HG03280 (cell line): ENCODE data around the gene FYN.

Experiments
- ATAC-seq: cut with Tn5 transposase; IDR thresholded peaks from one replicate; pipeline ENCODE4 v1.9.1; 2021; ENCODE audit warnings: mild to moderate bottlenecking, moderate library complexity; ENCODE audit not compliant: unreplicated experiment

The FYN gene

DNA sequence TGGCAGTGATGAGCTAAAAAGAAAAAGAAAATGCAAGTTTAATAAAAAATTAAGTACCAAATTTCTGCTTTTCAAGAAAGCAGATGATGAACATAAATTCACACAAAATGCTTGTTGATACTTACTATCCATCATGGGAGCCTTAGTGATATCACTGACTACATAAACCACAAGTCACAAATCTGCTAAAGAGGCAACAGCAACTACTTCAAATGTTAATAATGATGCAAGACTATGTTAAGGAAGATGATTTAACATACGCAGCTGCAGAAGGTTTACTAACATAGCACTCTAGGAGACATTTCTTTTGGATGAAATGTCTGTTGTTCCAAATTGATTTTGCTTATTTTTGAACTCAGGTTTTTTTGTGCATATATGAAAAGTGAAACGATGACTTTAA lies 18.6 kb downstream of the FYN start:
- ATAC-seq = no peak

DNA sequence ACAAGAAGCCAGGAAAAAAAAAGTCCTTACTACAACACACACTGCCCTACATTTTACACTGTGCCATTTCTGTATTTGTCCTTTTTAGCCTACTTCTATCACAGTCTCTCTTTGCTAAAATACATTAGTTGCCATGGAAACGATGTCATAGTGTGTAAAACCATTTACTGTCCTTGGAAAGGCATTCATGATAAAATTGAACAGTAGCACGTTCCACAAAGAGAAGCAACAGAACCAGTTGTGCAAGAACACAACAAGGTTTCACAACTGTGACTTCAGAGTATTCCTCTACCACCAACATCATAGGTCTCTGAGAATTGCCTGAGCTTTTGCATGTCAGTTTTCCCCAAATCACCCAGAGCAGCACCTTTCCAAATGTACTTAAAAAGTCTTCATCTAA lies 20.5 kb downstream of the FYN start:
- ATAC-seq = no peak

DNA sequence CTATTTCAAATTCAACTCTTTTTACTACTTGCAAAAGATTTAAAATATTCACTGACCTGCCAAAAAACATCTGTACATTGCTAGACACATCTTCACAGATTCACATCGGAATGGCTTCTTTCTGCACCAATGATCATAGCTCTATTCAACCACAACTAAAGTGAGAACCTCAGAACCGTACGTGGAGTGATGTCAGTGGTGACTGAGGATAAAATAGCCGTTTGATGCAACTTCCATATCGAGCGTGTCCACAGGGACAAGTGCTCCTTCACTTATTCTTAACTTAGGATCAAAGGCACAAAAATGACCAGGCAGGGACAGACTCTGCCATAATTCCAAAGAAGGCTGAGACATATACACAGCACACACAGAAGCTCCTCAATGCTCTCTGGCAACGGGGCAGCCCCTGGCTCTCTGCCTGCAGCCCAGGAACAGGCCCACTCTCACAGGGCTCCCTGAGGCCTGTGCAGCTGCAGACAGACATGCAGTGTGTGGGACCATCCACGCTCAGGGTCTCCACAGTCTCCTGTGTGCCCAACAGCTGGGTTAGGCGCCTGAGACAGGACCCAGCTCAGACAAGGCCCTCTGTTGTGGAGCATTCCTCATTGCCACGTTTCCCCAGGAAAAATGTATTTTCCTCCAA lies 22.8 kb downstream of the FYN start:
- no peak for ATAC-seq

DNA sequence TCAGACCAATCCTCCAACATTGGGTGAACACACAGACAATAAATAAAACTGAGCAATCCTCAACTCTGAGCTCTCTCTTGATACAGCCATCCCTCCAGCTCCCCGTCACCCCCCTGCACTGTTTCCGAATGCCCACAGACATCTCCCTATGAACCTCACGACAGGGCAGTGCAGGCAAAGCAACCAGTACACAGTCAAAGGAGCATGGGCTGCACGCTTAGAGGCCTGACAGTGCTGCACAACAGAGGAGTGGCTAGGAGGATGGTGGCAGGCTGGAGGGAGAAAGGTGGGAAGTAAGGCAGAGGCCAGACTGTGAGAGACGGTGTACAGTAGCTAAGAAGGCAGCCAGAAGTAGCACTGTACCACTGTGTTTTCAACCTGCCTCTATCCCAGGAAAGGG lies 24.0 kb downstream of the FYN start:
- no peak for ATAC-seq

DNA sequence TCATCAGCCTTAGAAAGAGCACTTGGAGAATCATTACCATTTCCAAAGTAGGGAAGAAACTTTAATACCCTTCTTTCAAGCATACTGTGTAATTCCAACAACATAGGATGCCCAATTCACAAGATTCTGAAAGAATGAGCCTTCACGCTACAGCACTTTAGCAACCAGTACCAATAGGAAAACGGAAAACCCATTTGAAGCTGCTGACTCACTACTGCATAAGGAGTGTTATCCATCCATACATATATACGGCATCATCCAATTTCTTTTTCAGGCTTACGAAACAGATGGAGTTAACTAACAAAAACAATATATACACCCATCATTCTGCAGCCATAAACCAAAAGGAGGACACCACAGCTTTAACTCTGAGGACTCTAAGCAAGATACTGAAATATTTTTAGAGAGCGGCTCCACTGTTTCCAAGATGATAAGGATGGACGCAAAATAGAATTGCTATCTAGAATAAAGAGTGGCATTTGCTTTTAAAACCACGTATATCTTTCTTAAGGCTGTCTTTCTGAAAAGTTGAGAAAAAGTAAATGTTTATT lies 24.9 kb downstream of the FYN start:
- ATAC-seq = no peak

DNA sequence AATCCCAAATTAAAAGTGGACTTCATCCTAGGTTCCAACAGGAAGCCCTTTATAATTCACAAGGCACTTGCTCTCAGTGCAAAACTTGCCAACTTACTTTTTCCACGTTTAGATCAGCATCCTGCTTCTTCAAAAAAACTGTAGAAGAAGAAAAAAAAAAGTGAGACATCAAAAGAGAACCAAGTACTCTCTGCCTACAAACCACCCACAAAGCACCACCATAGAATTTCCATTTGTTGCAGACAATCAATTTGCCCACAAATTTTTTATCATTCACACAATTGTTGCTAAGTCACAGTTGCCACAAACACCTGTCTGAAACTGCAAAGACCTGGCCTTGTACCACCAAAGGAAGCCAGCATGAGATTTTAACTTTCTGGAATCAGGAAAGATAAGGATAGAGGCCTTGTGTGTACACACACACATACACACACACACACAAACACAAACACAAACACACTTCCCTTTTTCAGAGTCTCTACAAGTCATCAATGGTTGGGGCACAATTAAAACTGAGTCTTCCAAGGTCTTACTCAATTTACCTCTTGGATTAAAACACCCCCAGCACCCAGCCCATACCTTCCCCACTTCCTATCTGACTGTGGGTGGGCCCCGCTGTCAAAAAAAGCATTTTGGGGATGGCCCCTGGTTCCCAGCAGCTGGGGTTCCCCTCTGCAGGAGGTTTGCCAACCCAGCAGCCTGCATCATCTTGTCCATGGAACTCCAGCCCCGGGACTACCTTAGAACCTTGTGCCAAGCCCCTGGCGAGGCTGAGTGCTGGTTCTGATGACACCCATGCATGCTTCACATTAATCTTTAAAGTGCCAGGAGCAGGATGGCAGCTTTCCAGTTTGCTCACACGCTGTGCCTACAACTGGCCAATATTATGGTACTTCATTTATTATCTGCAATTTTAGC lies 26.5 kb downstream of the FYN start:
- no peak for ATAC-seq

DNA sequence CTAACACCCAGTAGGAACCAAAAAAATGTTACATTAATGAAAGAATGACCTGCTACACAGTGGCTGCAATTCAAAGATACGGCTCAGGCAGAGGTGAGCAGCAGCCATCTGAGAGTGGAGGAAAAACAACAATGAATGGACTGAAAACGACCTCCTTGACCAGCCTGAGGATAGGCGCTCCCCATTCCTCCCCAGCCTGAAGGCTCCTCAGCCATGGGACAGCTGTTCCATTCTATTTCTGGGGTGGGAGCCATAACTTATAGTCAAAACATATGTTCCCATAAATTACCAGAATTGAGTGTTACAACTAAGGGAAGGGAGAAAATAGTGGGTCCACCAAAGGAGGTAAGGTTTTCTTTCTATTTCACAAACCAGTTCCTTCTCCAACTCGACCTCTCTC lies 27.2 kb downstream of the FYN start:
- ATAC-seq = no peak

DNA sequence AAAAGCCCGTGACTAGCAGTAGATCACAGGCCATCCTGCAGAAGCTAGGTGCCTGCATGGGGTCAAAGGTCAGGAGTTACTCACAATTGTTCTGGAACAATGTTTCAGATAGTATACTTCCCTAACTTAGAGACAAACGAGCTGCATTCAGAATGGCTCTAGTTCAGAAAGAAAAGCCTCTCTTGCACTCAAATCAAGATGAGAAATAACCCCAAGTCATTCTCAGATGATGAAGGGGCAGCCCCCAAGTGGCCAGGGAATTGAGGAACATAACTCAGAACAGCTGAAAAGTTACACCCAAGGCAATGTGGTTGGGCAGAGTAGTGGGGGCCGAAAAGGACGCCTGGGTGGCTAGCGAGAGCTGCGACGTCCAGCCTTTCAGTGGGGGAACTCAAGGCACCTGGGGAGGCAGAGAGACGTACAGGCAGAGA lies 27.8 kb downstream of the FYN start:
- peak; percentile 51 for ATAC-seq

DNA sequence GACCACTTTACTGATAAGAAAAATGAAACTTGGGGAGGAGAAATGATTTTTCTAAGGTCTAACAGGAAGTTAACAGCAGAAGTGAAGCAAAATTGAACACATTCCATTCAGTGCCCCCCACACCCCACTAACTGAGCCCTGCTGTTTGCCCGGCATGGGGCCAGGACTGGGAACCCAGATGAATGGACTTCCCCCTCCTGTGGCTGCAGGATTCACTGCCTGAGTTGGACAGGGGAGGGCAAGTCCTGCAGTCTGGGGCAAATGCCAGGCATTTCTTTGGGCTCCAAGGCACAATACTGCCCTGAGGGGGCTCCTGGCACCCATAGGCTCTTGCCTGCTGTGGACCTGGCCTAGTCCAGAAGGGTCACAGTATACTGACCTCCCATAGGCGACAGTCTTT lies 28.3 kb downstream of the FYN start:
- ATAC-seq = no peak

DNA sequence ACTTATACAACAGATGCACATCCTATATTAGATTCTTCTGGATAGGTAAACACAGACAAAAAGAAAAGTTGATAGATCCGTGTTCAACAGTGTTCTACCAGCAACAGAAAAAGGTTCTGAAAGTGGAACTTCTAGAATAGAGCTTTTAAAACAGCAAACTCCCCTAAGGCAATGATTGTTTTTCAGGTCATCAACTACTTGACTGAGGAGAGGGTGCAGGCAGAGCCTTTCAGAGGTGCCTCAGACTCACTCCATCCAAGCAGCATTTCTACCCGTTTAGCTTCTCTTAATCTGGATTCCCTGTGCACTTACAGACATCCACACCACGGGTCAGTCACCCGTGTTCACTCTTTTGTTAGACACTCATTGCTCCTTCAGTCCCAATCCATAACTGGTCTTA lies 28.9 kb downstream of the FYN start:
- ATAC-seq = no peak

DNA sequence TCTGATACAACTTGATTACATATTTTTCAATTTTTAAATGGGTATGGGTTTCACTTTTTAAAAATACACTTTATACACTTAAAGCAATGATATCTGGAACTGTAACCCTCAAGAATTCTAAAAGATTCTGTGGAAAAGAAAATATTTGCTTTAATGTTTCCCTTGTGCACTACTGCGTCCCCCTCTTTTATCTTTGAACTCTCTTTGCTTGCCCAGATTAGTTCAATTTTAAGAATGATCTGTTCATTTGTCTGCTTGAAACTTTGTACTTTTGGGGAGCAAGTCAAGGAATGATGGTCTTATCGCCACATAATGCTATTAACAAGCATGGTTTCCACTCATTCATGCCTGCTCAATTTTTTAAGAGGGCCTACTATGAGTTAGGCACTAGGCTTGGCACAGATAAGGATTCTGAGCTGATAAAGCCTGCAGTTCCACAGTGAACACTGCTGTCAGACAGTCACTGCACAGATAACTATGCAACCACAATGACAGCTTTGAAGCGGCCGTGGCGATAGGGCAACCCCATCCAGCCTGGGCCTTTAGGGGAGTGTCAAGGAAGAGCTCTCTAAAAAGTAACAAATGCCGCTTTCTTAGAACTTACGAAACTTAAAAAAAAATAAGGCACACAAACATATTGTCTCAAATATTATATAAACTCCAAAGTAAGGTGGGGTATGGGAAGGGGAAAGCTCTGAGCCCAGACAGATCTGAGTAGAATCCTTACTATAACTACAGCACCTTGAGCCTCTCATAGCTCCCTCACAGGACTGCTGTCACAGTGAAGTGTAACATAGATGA lies 29.7 kb downstream of the FYN start:
- ATAC-seq = no peak

DNA sequence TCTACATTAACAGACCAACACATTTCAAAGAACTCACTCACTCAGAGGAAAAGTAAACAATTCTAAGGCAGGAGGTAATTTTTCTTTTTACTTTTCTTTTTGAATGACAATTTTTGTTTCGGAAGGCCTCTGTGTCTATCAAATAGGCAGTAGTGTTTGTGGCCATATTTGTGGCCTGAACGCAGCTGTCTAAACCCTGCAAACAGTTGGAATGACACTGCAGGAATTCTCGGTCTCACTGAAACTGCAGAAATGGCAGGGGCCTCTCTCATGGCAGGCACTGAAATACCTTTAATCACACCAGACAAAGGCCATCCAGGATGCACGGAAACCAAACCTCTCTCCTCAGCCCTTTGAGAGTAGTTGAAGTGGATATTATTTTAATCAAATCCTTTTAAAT lies 30.4 kb downstream of the FYN start:
- no peak for ATAC-seq

DNA sequence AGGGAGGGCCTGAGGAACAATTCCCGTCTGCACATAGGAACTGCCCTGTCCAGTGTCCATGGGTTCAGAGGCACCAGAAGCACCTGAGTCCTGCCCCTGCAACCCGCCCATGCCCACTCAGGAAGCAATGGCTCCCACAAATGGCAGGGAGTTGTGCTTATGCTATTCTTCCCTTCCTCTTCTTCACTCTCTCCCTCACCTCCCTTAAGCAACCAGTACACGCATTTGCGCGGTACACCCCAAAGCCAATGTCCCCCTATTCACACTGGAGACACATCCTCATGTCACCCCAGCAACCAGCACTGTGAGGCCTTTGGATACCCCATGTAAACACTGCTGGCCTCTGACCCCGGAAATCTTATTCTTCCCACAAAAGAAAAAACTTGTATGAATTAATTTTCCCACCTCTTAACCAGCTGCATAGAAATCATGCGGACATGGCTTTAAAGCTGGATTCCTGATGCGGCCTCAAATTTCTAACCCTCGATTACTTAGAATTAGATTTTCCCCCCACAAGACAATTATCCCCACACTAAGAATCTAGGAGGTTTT lies 30.9 kb downstream of the FYN start:
- no peak for ATAC-seq

DNA sequence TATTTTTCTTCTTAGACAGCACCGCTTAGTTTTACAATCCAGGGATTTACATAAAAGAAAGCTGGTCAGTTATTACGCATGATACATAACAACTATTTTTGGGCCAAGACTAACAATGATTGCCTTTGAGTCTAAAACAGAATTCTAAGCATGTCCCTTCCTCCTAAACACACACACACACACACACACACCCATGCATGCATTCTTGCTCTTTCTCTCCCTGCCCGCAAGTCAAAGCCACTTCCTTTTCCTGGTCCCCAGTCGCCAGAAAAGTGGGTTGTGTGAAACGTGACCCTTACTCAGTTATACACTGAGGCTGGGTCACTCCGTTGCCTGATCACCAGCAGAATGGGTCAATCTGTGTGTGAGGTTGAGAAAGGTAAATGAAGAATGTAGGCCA lies 31.4 kb downstream of the FYN start:
- ATAC-seq = no peak

DNA sequence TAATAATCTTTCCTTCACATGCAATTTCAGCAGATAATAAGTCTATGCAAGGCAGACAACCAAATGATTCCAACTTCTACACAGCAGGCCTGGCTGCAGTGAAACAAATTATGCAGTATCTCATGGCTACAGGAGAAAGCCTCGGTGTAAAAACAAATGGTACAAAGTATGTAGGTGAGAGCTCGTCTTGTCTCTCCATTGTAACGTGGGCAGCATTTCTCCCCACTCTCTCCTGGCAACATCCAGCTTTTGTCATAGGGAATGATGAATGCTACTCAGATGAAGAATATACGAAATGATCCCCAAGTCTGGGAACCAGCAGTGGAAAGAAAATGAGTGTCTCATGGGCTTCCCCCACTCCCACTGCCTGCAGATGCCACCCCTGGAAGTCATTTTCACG lies 32.4 kb downstream of the FYN start:
- no peak for ATAC-seq

DNA sequence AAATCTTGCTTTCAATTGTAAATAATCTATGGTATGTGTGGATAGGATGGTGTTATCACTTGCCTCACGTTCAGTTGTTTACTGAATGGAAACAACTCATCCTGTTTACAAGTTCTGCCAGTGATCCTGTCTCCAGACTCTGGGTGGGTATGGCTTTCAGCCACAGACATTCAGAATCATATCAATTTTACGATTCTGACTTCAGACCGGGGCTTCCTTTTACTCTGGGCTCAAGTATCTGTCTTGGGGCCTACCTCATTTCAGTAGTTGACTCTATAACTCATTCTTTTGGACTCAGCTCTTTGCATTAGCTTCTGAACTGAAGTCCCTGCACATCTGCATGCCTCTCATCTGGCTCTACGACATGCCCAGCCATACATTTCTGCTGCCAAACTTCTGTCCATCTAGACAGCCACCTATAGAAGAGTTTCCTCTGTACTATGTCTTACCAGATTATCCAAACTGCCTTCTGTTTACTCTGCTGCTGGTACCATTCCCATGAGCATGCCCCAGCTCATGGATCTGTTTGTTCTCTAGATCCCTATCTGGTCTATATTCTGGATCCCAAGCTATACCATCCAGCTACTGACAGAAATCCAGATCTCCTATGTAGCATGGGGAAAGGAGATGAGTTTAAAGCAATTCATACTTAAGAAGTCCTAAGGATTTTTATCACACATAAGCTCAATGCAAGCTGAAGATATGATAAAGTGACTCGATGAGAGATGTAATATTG lies 34.3 kb downstream of the FYN start:
- ATAC-seq = peak; percentile 40

DNA sequence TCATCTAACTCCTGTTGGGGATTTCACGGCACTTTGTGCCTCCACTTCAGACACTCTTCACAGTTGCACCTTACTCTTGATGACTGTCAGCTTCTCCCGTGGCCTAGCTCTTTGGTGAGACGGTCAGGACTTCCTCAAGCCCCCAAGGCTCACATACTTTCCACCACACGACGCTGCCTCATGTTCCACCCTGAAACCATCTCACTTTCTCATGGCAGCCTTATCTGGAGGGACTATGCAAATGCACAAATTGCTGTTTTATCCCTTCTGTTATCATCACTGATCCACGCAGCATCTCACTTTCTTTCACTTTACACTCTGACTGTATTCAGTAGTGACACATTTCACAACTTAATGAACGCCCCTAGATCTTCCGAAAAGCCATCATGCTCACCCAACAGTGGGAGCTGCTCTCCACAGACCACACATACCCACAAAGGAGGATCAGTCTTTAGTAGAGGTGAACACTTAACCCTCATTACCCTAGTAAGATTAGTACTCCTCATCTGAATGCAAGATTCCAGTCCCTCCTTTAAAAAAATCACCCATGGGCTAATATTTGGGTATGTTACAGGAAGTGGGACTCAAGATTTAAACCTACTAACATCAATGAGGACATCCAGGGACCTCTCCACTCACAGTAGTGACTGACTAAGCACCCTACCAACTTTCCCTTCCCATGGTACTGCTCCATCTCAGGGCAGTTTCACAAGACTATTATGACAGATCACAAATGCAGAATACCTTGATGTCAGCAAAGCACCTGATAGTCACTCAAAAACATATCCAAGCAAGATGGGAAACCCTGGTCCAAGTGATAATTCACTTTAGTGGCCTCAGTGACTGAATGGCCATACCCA lies 35.4 kb downstream of the FYN start:
- ATAC-seq = peak; percentile 71

DNA sequence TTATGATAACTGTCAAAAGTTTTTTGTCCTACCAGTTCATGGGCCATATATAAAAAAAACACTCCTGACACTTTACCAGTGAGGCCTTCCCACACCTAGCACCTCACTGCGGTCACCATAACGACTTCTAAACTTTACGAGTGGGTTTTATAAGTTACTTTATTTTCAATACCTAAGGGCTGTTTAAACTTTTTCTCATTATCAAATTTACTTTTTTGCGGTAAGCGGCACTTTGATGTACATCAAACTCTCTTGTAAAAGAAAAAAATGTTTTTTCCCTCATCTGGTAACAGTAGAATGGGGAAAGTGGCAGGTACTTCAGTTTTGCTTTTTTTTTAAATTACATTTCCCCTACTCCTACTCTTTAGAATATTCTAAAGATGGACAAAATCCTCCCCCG lies 36.2 kb downstream of the FYN start:
- ATAC-seq = no peak

DNA sequence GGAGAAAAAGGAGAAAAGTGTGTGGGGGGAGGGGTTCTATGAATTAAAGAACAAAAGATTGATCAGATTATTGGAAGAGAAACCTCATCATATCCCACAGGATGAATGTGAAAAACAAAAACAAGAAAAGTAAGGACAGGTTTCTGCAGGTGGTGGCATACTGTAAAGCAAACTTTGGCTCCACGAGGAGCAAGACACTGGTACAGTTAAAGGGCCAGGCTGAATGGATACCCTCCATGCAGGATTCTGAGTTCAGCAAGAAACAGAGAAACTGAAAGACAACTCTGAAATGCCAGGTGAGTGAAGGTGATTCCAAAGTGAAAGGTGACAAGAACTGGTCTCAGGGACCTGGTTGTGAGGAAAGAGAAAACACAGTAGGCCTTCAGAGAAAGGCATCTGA lies 37.4 kb downstream of the FYN start:
- no peak for ATAC-seq
